HCT116 (cell line): ENCODE data around the gene NGEF. TPM values are rescaled to one million over a fixed set of nuclear protein-coding genes. Genes with fewer than 3 reads are reported as not detected.

Experiments
- ATAC-seq: fragments of 200-7000 bp; cut with Tn5 transposase; 2 replicates; pipeline ENCODE4 v1.9.1; 2020; ENCODE audit warnings: mild to moderate bottlenecking, moderate library complexity
- BruUV-seq: library from RNA; stranded (reverse); fragments of 400-500 nt; replicated peaks from 2 replicates; lab custom pipeline; 2021; lab: Mats Ljungman, UMichigan
- CTCF ChIA-PET: fragments of 300-600 bp; sonication (Branson Sonifier 250); formaldehyde crosslinking; loops from one replicate; lab custom pipeline; 2021; ENCODE audit warnings: antibody characterized with exemption; lab: Charles Lee
- POLR2A ChIA-PET: fragments of 300-600, 350-600 bp; sonication (Branson Sonifier 250); formaldehyde crosslinking; loops from one replicate; lab custom pipeline; 2021; ENCODE audit warnings: antibody characterized with exemption; lab: Charles Lee
- RAD21 ChIA-PET, 2 experiments: fragments of 300-600 bp; sonication (Branson Sonifier 250); formaldehyde crosslinking; loops; one replicate each; lab custom pipeline; 2023; ENCODE audit warnings: low total read pairs in 2 of 2; ENCODE audit not compliant: uncharacterized antibody in 2 of 2, unreplicated experiment in 2 of 2, low non-redundant PET in 1 of 2; lab: Charles Lee
- DNase-seq: peaks from one replicate; pipeline ENCODE4 v3.0.0-alpha.2; 2010; ENCODE audit warnings: low read depth, low spot score
- H2AFZ ChIP-seq: fragments of 200-600 bp; shearing (Covaris generic), sonication (generic); 2 replicates; pipeline ENCODE4 v1.6.1; 2017; ENCODE audit warnings: low read depth, mixed run types, mixed read lengths, antibody characterized with exemption, low read length; ENCODE audit not compliant: poor library complexity, severe bottlenecking
- H3K27ac ChIP-seq: 2 replicates; pipeline ENCODE4 v1.5.1; 2012; ENCODE audit warnings: low read depth, low read length
- H3K27me3 ChIP-seq: fragments of 200-600 bp; sonication (generic); 2 replicates; pipeline ENCODE4 v1.6.1; 2016; ENCODE audit warnings: mixed run types, low read length, mixed read lengths; ENCODE audit not compliant: insufficient read depth
- H3K36me3 ChIP-seq, 2 experiments: fragments of 200-500 bp in 1 of 2; fragments of 200-600 bp in 1 of 2; sonication (Bioruptor generic) in 1 of 2; sonication (generic) in 1 of 2; 2 replicates each; pipeline versions ENCODE4 v1.5.1 to v1.6.1; 2014 to 2016; ENCODE audit warnings: low read length in 2 of 2, inconsistent platforms in 1 of 2, mixed read lengths in 1 of 2, mixed run types in 1 of 2; ENCODE audit not compliant: insufficient read depth in 2 of 2, control insufficient read depth in 1 of 2
- H3K4me1 ChIP-seq, 2 experiments: fragments of 200-600 bp in 1 of 2; sonication (generic) in 1 of 2; 2 replicates each; pipeline versions ENCODE4 v1.5.1 to v1.6.1; 2012 to 2017; ENCODE audit warnings: low read length in 2 of 2, inconsistent platforms in 1 of 2, mild to moderate bottlenecking in 1 of 2, mixed read lengths in 1 of 2, mixed run types in 1 of 2, moderate library complexity in 1 of 2; ENCODE audit not compliant: insufficient read depth in 2 of 2, control insufficient read depth in 1 of 2
- H3K4me2 ChIP-seq: fragments of 200-600 bp; sonication (generic); 2 replicates; pipeline ENCODE4 v1.6.1; 2017; ENCODE audit warnings: mixed run types, low read length, mixed read lengths
- H3K4me3 ChIP-seq, 2 experiments: fragments of 200-600 bp in 1 of 2; sonication (generic) in 1 of 2; replicated peaks in 1 of 2; 2 replicates each; pipeline ENCODE4 v1.5.1; 2011 to 2016; ENCODE audit warnings: low read length in 2 of 2, control low read depth in 1 of 2, low read depth in 1 of 2, mild to moderate bottlenecking in 1 of 2, mixed read lengths in 1 of 2, mixed run types in 1 of 2
- H3K79me2 ChIP-seq: fragments of 200-600 bp; sonication (generic); 2 replicates; pipeline ENCODE4 v1.6.1; 2017; ENCODE audit warnings: mild to moderate bottlenecking, mixed run types, low read length, moderate library complexity, mixed read lengths; ENCODE audit not compliant: insufficient read depth
- H3K9ac ChIP-seq: fragments of 200-600 bp; sonication (generic); 2 replicates; pipeline ENCODE4 v1.6.1; 2016; ENCODE audit warnings: low read length, mixed read lengths
- H3K9me2 ChIP-seq: fragments of 200-600 bp; sonication (generic), shearing (Covaris generic); 2 replicates; pipeline ENCODE4 v1.6.1; 2017; ENCODE audit warnings: mixed run types, mild to moderate bottlenecking, moderate library complexity; ENCODE audit not compliant: insufficient read depth
- H3K9me3 ChIP-seq, 2 experiments: fragments of 200-500 bp in 1 of 2; fragments of 200-600 bp in 1 of 2; sonication (Bioruptor generic) in 1 of 2; sonication (generic) in 1 of 2; 2 replicates each; pipeline ENCODE4 v1.6.1; 2014 to 2017; ENCODE audit warnings: low read length in 2 of 2, mixed read lengths in 2 of 2, inconsistent platforms in 1 of 2, low read depth in 1 of 2, mild to moderate bottlenecking in 1 of 2, mixed run types in 1 of 2, moderate library complexity in 1 of 2; ENCODE audit not compliant: control insufficient read depth in 1 of 2, insufficient read depth in 1 of 2
- H4K20me1 ChIP-seq: fragments of 200-600 bp; sonication (generic), shearing (Covaris generic); 2 replicates; pipeline ENCODE4 v1.6.1; 2017; ENCODE audit warnings: mixed run types, mild to moderate bottlenecking, moderate library complexity; ENCODE audit not compliant: insufficient read depth
- ATF3 ChIP-seq: IDR thresholded peaks from 2 replicates; pipeline ENCODE4 v1.6.1; 2012
- CBX3 ChIP-seq: IDR thresholded peaks from 2 replicates; pipeline ENCODE4 v1.6.1; 2012; ENCODE audit warnings: low read depth
- CEBPB ChIP-seq: IDR thresholded peaks from 2 replicates; pipeline ENCODE4 v1.6.1; 2012; ENCODE audit warnings: low read depth
- ELF1 ChIP-seq: IDR thresholded peaks from 2 replicates; pipeline ENCODE4 v1.6.1; 2012; ENCODE audit warnings: low read depth, borderline replicate concordance
- EZH2 ChIP-seq: fragments of 200-600 bp; sonication (generic); IDR thresholded peaks from 2 replicates; pipeline ENCODE4 v1.6.1; 2017; ENCODE audit warnings: antibody characterized with exemption, mixed run types
- EZH2phosphoT487 ChIP-seq: fragments of 200-600 bp; IDR thresholded peaks from 2 replicates; pipeline ENCODE4 v1.6.1; 2018; ENCODE audit warnings: antibody characterized with exemption, borderline replicate concordance
- JUND ChIP-seq: IDR thresholded peaks from 2 replicates; pipeline ENCODE4 v1.6.1; 2012
- MAX ChIP-seq: IDR thresholded peaks from 2 replicates; pipeline ENCODE4 v1.6.1; 2012
- POLR2A ChIP-seq: IDR thresholded peaks from 2 replicates; pipeline ENCODE4 v1.7.0; 2011; ENCODE audit warnings: borderline replicate concordance; ENCODE audit not compliant: insufficient read depth, insufficient read length; ENCODE audit errors: extremely low read depth
- RAD21 ChIP-seq: IDR thresholded peaks from 2 replicates; pipeline ENCODE4 v1.6.1; 2012; ENCODE audit warnings: low read depth, mild to moderate bottlenecking
- SIN3A ChIP-seq: IDR thresholded peaks from 2 replicates; pipeline ENCODE4 v1.6.1; 2012; ENCODE audit warnings: low read depth
- SRF ChIP-seq: IDR thresholded peaks from 2 replicates; pipeline ENCODE4 v1.6.1; 2012; ENCODE audit warnings: low read depth
- TCF7L2 ChIP-seq: IDR thresholded peaks from 2 replicates; pipeline ENCODE4 v1.7.0; 2011; ENCODE audit warnings: borderline replicate concordance, inconsistent platforms; ENCODE audit not compliant: insufficient read depth, insufficient read length; ENCODE audit errors: extremely low read depth
- ZFX ChIP-seq: fragments of 450-650 bp; IDR thresholded peaks from 2 replicates; pipeline ENCODE4 v1.6.1; 2017
- ZNF274 ChIP-seq: fragments of 200-500 bp; sonication (Bioruptor generic); IDR thresholded peaks from 2 replicates; pipeline ENCODE4 v1.6.1; 2014; ENCODE audit warnings: mild to moderate bottlenecking, low read depth, low read length, inconsistent platforms
- intact Hi-C: fragments of 100-400 bp; cut with micrococcal nuclease; formaldehyde crosslinking; loops from 2 replicates; pipeline ENCODE4 v1.10.0; 2022
- total RNA-seq: library from RNA; stranded (reverse); gene quantifications from one replicate; pipeline ENCODE4 v1.2.1, GENCODE V29; 2021; ENCODE audit not compliant: unreplicated experiment
- TF ChIP-seq, protein P1 (sequence below), 3 experiments: fragments of 200-600 bp in 1 of 3; sonication (generic) in 1 of 3; IDR thresholded peaks in 2 of 3; conservative IDR thresholded peaks in 1 of 3; 2 replicates each; pipeline ENCODE4 v1.5.1; 2012 to 2017; ENCODE audit warnings: low read depth in 2 of 3, low read length in 2 of 3, antibody characterized with exemption in 1 of 3, borderline replicate concordance in 1 of 3, control low read depth in 1 of 3, mild to moderate bottlenecking in 1 of 3, mixed read lengths in 1 of 3, mixed run types in 1 of 3, moderate library complexity in 1 of 3; ENCODE audit not compliant: insufficient read depth in 1 of 3

NGEF gene
- total RNA-seq, 1 experiment from 2014 or later: 12.6 TPM

GRCh38 chr2:233060980-233061590 is 48.0 kb upstream of the NGEF start:
- ChIA-PET POLR2A (no interaction called here), CTCF (interaction anchor here (0.7 to 1.4 kb wide), 2 partner anchors 16 to 189 kb away, joined by 3 to 4 read pairs; no protein-coding TSS in a partner anchor), RAD21 (no interaction called here)
- Histone ChIP-seq H3K79me2 (no peaks in the 10 kb centered on the region), H3K9me2 (no peaks in the 10 kb centered on the region), H3K36me3 (no peaks in the 10 kb centered on the region), H4K20me1 (no peaks in the 10 kb centered on the region), H3K4me1 (no peaks in the 10 kb centered on the region), H3K27ac (no peak overlapping the region), H3K9ac (no peak overlapping the region), H3K9me3 (no peaks in the 10 kb centered on the region), H3K27me3 (no peaks in the 10 kb centered on the region), H2AFZ (no peak overlapping the region), H3K4me3 (no peak overlapping the region), H3K4me2 (no peak overlapping the region)
- no peak for ATAC-seq
- no peak for DNase-seq
- intact Hi-C loops: no loop called here
- no TSS peak for BruUV-seq
- TF ChIP-seq ZNF274 (no peak), SRF (no peak)

GRCh38 chr2:233060501-233060979 is 47.5 kb upstream of the NGEF start:
- intact Hi-C loops: no loop called here
- H3K9ac ChIP-seq: no peak overlapping the region
- CTCF ChIA-PET: interaction anchor here (0.7 to 1.4 kb wide), 2 partner anchors 17 to 190 kb away, joined by 3 to 4 read pairs; no protein-coding TSS in a partner anchor
- TF ChIP-seq EZH2 (no peak), ATF3 (no peak), RAD21 (no peak), POLR2A (no peak), ZFX (no peak), SIN3A (no peak), MAX (no peak), TCF7L2 (no peak), CBX3 (no peak), JUND (no peak), EZH2phosphoT487 (no peak), ELF1 (no peak), CEBPB (no peak), ZNF274 (no peak)
- TF ChIP-seq, protein P1, sequence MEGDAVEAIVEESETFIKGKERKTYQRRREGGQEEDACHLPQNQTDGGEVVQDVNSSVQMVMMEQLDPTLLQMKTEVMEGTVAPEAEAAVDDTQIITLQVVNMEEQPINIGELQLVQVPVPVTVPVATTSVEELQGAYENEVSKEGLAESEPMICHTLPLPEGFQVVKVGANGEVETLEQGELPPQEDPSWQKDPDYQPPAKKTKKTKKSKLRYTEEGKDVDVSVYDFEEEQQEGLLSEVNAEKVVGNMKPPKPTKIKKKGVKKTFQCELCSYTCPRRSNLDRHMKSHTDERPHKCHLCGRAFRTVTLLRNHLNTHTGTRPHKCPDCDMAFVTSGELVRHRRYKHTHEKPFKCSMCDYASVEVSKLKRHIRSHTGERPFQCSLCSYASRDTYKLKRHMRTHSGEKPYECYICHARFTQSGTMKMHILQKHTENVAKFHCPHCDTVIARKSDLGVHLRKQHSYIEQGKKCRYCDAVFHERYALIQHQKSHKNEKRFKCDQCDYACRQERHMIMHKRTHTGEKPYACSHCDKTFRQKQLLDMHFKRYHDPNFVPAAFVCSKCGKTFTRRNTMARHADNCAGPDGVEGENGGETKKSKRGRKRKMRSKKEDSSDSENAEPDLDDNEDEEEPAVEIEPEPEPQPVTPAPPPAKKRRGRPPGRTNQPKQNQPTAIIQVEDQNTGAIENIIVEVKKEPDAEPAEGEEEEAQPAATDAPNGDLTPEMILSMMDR (IDR thresholded peaks at IDR 0.05 in 2 of 3, conservative IDR thresholded peaks at IDR 0.05 in 1 of 3; ENCODE audit: borderline replicate concordance in 1 of 3, insufficient read depth in 1 of 3, low read depth in 2 of 3, low read length in 2 of 3): no peak

More at GRCh38 chr2:233060501-233060979, 47.5 kb upstream of the NGEF start:
- BruUV-seq: no TSS peak
- Histone ChIP-seq H4K20me1 (no peaks in the 10 kb centered on the region), H3K9me3 (no peaks in the 10 kb centered on the region), H3K36me3 (no peaks in the 10 kb centered on the region), H3K4me2 (no peak overlapping the region), H3K9me2 (no peaks in the 10 kb centered on the region), H3K27ac (no peak overlapping the region), H3K79me2 (no peaks in the 10 kb centered on the region), H2AFZ (no peak overlapping the region), H3K4me1 (no peaks in the 10 kb centered on the region), H3K4me3 (no peak overlapping the region), H3K27me3 (no peaks in the 10 kb centered on the region)
- ATAC-seq (no peak), DNase-seq (no peak)
- POLR2A ChIA-PET: no interaction called here
- RAD21 ChIA-PET: no interaction called here
